Measurements from ENCODE around the gene MMD.
"Not testable (repeated sequence)": the region's sequence is repeated elsewhere in the genome, so short reads cannot be mapped to it uniquely, and the experiment has no call there.

MMD gene

GRCh38 chr17:55448681-55449080, 27.0 kb upstream of the MMD start:
- Histone ChIP-seq H3K4me3 (ENCODE audit: low read length, poor library complexity, severe bottlenecking) (no peak overlapping the region), H4K20me1 (ENCODE audit: insufficient read depth, low read length, poor library complexity, severe bottlenecking) (no peaks in the 10 kb centered on the region), H3K4me2 (ENCODE audit: low read depth, low read length, poor library complexity, severe bottlenecking) (no peak overlapping the region), H3F3A (ENCODE audit: low read depth) (peaks cover 3% of the 10 kb centered on the region; the same call in 1 of the 2 replicates), H2AFZ (ENCODE audit: low read length) (no peak overlapping the region), H3K36me3 (ENCODE audit: insufficient read depth, low read length) (no peaks in the 10 kb centered on the region), H3K9me2 (replicated peaks; ENCODE audit: low read depth, low read length) (no peaks in the 10 kb centered on the region), H3K27me3 (ENCODE audit: insufficient read depth, low read length, poor library complexity, severe bottlenecking) (no peaks in the 10 kb centered on the region), H3K79me2 (ENCODE audit: insufficient read depth, low read length) (no peaks in the 10 kb centered on the region), H3K4me1 (ENCODE audit: insufficient read depth, low read length, poor library complexity, severe bottlenecking) (peaks cover 32% of the 10 kb centered on the region), H3K9ac (ENCODE audit: low read depth, low read length, poor library complexity, severe bottlenecking) (no peak overlapping the region), H3K9me3 (ENCODE audit: insufficient read depth, low read depth, low read length) (no peaks in the 10 kb centered on the region)
- TF ChIP-seq CTCF (conservative IDR thresholded peaks at IDR 0.05; ENCODE audit: low read length): no peak
- no peak for TF ChIP-seq EZH2phosphoT487 (IDR thresholded peaks at IDR 0.05; ENCODE audit: borderline replicate concordance)

GRCh38 chr17:55446581-55447205, 25.1 kb upstream of the MMD start:
- no peak overlapping the region for H3K4me2 ChIP-seq (ENCODE audit: low read depth, low read length, poor library complexity, severe bottlenecking)

GRCh38 chr17:55446004-55446403, 24.4 kb upstream of the MMD start:
- H2AFZ ChIP-seq (ENCODE audit: low read length); H3K4me3 ChIP-seq (ENCODE audit: low read length, poor library complexity, severe bottlenecking); H3K4me2 ChIP-seq (ENCODE audit: low read depth, low read length, poor library complexity, severe bottlenecking); H4K20me1 ChIP-seq (ENCODE audit: insufficient read depth, low read length, poor library complexity, severe bottlenecking); H3F3A ChIP-seq (ENCODE audit: low read depth); H3K79me2 ChIP-seq (ENCODE audit: insufficient read depth, low read length); H3K9me3 ChIP-seq (ENCODE audit: insufficient read depth, low read depth, low read length); H3K9ac ChIP-seq (ENCODE audit: low read depth, low read length, poor library complexity, severe bottlenecking); H3K36me3 ChIP-seq (ENCODE audit: insufficient read depth, low read length); H3K27me3 ChIP-seq (ENCODE audit: insufficient read depth, low read length, poor library complexity, severe bottlenecking); H3K9me2 ChIP-seq (replicated peaks; ENCODE audit: low read depth, low read length): not testable (repeated sequence)
- peaks cover 12% of the 10 kb centered on the region for H3K4me1 ChIP-seq (ENCODE audit: insufficient read depth, low read length, poor library complexity, severe bottlenecking)

More at GRCh38 chr17:55446581-55447205, 25.1 kb upstream of the MMD start:
- peaks cover 3% of the 10 kb centered on the region; the same call in 1 of the 2 replicates for H3F3A ChIP-seq (ENCODE audit: low read depth)
- no peak overlapping the region for H3K9ac ChIP-seq (ENCODE audit: low read depth, low read length, poor library complexity, severe bottlenecking)
- no peaks in the 10 kb centered on the region for H3K9me3 ChIP-seq (ENCODE audit: insufficient read depth, low read depth, low read length)
- no peak for TF ChIP-seq EZH2phosphoT487 (IDR thresholded peaks at IDR 0.05; ENCODE audit: borderline replicate concordance)
- TF ChIP-seq CTCF (conservative IDR thresholded peaks at IDR 0.05; ENCODE audit: low read length): no peak
- H2AFZ ChIP-seq (ENCODE audit: low read length): no peak overlapping the region
- no peaks in the 10 kb centered on the region for H3K27me3 ChIP-seq (ENCODE audit: insufficient read depth, low read length, poor library complexity, severe bottlenecking)
- no peaks in the 10 kb centered on the region for H3K79me2 ChIP-seq (ENCODE audit: insufficient read depth, low read length)
- peaks cover 19% of the 10 kb centered on the region for H3K4me1 ChIP-seq (ENCODE audit: insufficient read depth, low read length, poor library complexity, severe bottlenecking)
- H3K4me3 ChIP-seq (ENCODE audit: low read length, poor library complexity, severe bottlenecking): no peak overlapping the region
- H3K9me2 ChIP-seq (replicated peaks; ENCODE audit: low read depth, low read length): no peaks in the 10 kb centered on the region
- no peaks in the 10 kb centered on the region for H4K20me1 ChIP-seq (ENCODE audit: insufficient read depth, low read length, poor library complexity, severe bottlenecking)
- no peaks in the 10 kb centered on the region for H3K36me3 ChIP-seq (ENCODE audit: insufficient read depth, low read length)

Data from Loucy (cell line).